Nephron progenitor cell (in vitro differentiated cells): ENCODE results near the gene SH2D1B.

Experiments used
- DNase-seq: peaks from one replicate; pipeline ENCODE4 v3.0.0; 2021
- H3K27ac Mint-ChIP-seq: 2 replicates; pipeline ENCODE4 v1.8.0; 2021; ENCODE audit warnings: mild to moderate bottlenecking, moderate library complexity, mixed read lengths
- H3K27me3 Mint-ChIP-seq: 2 replicates; pipeline ENCODE4 v1.8.0; 2021; ENCODE audit warnings: mild to moderate bottlenecking, low read depth, mixed read lengths; ENCODE audit not compliant: poor library complexity
- H3K36me3 Mint-ChIP-seq: 2 replicates; pipeline ENCODE4 v1.8.0; 2021; ENCODE audit warnings: low read depth, mixed read lengths
- H3K4me1 Mint-ChIP-seq: 2 replicates; pipeline ENCODE4 v1.8.0; 2021; ENCODE audit warnings: mixed read lengths
- H3K4me3 Mint-ChIP-seq: 2 replicates; pipeline ENCODE4 v1.8.0; 2021; ENCODE audit warnings: mild to moderate bottlenecking, moderate library complexity, mixed read lengths
- H3K9me3 Mint-ChIP-seq: 2 replicates; pipeline ENCODE4 v1.8.0; 2021; ENCODE audit warnings: mild to moderate bottlenecking, moderate library complexity, mixed read lengths
- TF ChIP-seq, protein P1 (sequence below): fragments of 200-600 bp; sonication (generic); IDR thresholded peaks from 2 replicates; pipeline ENCODE4 v1.5.0; 2021; ENCODE audit warnings: antibody characterized with exemption

SH2D1B gene

DNA sequence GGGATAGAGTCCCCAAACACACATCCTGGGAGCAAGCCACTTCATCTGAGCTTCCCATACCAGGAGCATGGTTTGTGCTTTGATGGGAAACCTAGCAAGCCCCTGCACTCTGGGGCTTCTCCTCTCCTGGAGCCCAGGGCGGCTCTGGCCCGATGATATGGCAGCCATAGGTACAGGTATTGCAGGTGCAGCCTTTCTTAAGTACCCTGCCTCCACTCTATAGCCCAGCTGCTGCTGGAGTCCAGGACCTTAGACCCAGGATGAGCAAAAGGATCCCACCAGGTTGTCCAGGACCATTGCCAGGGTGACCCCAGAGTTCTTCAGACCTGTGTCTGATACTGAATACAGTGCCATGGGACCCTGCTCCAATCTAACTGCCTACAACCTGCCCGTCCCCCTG is 26.2 kb downstream of the SH2D1B start:
- Mint-ChIP-seq H3K4me1 (peaks cover 42% of the 10 kb centered on the region), H3K4me3 (no peak overlapping the region), H3K36me3 (peaks cover 4% of the 10 kb centered on the region), H3K27ac (no peak overlapping the region), H3K27me3 (peaks cover 10% of the 10 kb centered on the region), H3K9me3 (no peaks in the 10 kb centered on the region)
- no peak for DNase-seq
- TF ChIP-seq, protein P1, sequence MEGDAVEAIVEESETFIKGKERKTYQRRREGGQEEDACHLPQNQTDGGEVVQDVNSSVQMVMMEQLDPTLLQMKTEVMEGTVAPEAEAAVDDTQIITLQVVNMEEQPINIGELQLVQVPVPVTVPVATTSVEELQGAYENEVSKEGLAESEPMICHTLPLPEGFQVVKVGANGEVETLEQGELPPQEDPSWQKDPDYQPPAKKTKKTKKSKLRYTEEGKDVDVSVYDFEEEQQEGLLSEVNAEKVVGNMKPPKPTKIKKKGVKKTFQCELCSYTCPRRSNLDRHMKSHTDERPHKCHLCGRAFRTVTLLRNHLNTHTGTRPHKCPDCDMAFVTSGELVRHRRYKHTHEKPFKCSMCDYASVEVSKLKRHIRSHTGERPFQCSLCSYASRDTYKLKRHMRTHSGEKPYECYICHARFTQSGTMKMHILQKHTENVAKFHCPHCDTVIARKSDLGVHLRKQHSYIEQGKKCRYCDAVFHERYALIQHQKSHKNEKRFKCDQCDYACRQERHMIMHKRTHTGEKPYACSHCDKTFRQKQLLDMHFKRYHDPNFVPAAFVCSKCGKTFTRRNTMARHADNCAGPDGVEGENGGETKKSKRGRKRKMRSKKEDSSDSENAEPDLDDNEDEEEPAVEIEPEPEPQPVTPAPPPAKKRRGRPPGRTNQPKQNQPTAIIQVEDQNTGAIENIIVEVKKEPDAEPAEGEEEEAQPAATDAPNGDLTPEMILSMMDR: no peak

DNA sequence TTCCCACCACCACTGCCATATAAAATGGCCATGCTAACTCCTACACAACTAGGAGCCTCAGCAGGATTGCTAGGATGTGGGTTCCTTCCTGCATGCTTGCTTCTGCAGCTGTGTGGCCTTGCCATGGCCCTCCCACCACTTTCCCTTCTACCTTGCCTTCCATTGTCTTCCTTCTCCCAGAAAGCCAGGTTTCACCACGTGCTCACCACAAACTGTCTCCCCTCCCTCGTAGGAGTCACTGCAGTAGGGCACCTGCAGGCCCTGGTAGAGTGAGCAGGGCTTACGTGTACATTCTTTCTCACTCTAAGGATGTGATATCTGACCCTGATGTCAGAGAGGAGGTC is 26.7 kb downstream of the SH2D1B start:
- TF ChIP-seq, protein P1: no peak

DNA sequence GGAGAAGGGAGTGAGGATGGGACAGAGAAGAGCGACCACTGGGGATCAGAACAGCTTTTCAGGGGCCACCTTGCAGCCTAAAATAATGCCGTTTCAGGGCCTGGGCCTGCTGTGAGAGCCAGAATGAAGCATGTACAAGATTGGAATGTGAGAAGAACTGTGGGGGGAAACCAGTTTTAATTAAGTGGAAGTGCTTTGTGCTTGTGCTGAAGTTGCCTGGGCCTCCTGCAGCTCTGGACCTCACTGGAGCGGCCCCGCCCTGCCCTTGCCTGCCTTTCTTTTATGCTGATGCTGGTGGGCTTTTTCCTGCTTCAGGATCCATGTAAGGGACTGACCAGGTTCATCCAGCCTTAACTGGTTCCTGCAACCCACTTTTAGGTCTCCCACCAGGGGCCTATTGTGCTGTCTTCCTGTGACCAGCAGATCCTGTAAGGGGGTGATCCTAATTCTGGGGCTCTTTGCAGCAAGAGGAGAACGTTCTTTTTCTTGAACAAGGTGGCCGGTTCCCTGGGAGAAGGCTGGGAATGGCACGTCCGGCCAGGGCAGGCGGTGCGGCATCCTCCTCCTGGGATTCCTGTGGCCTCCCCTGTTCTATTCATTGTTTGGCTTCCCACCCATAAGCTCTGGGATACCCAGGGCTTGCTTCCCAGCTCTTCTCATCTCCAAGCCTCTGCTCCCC is 27.2 kb downstream of the SH2D1B start:
- no peak for DNase-seq
- peaks cover 33% of the 10 kb centered on the region for H3K4me1 Mint-ChIP-seq
- no peaks in the 10 kb centered on the region for H3K9me3 Mint-ChIP-seq
- peak overlapping the region; percentile 77 for H3K27ac Mint-ChIP-seq
- H3K36me3 Mint-ChIP-seq: peaks cover 4% of the 10 kb centered on the region
- peaks cover 7% of the 10 kb centered on the region for H3K27me3 Mint-ChIP-seq
- H3K4me3 Mint-ChIP-seq: no peak overlapping the region
- TF ChIP-seq, protein P1: no peak

More for the DNA sequence above, 26.7 kb downstream of the SH2D1B start:
- peak overlapping the region; percentile 63 for H3K27ac Mint-ChIP-seq
- no peak for DNase-seq
- peaks cover 10% of the 10 kb centered on the region for H3K27me3 Mint-ChIP-seq
- peaks cover 38% of the 10 kb centered on the region for H3K4me1 Mint-ChIP-seq
- no peaks in the 10 kb centered on the region for H3K9me3 Mint-ChIP-seq
- H3K36me3 Mint-ChIP-seq: peaks cover 4% of the 10 kb centered on the region
- H3K4me3 Mint-ChIP-seq: no peak overlapping the region

DNA sequence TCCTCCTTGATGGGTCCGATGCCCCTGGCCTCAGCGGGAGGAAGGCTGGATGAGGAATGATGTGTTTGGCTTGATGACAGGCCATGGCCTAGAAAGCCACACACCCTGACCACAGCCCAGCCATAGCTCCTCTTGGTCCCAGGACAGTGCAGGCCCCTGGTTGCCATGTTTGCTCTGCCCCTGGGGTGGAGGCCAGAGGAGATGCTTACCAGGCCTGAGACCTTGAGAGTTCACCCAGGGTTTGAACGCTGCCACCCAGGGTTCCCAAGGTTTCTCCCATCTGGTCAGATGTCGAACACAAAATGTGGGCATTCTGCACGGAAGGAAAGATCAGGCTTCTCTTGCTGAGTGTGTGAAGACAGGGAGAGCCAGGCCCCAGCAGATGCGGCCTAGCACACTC is 27.8 kb downstream of the SH2D1B start:
- H3K4me3 Mint-ChIP-seq: no peak overlapping the region

DNA sequence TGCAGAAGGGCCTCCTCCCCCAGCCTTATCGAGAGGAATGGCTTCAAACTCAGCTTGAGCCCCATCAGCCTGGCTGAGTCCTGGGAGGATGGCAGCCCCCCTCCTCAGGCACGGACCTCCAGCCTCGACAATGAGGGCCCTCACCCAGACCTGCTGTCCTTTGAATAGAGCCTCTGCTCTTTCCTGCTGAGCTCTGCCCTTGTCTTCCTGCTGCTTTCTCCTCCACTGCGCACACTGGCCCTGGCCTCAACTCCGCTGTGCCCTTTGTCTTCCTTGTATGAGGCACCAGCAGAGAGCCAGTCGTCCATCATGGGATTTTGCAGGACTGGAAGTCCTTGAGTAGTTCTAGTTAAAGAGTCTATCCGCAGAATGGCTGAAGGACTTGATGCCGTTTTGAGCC is 28.4 kb downstream of the SH2D1B start:
- H3K4me1 Mint-ChIP-seq: peaks cover 21% of the 10 kb centered on the region

More for the DNA sequence above, 27.8 kb downstream of the SH2D1B start:
- peaks cover 4% of the 10 kb centered on the region for H3K36me3 Mint-ChIP-seq
- DNase-seq: no peak
- TF ChIP-seq, protein P1: no peak
- H3K4me1 Mint-ChIP-seq: peaks cover 27% of the 10 kb centered on the region
- H3K9me3 Mint-ChIP-seq: no peaks in the 10 kb centered on the region
- peaks cover 7% of the 10 kb centered on the region for H3K27me3 Mint-ChIP-seq
- H3K27ac Mint-ChIP-seq: peak overlapping the region; percentile 77

DNA sequence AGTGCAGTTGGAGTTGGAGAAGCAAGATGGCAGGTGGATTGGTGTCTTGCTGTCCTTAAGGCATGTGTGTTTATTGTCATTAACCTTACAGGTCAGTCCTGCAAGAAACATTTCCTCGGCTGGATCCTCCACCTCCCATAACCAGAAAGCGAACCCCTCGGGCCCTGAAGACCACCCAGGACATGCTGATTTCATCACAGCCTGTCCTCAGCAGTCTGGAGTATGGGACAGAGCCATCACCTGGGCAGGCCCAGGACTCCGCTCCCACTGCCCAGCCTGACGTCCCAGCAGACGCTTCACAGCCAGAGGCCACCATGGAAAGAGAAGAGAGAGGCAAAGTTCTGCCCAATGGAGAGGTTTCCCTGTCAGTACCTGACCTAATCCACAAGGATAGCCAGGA is 28.8 kb downstream of the SH2D1B start:
- Mint-ChIP-seq H3K9me3 (no peaks in the 10 kb centered on the region), H3K36me3 (peaks cover 4% of the 10 kb centered on the region), H3K27me3 (peaks cover 8% of the 10 kb centered on the region), H3K4me3 (no peak overlapping the region), H3K27ac (no peak overlapping the region), H3K4me1 (peaks cover 19% of the 10 kb centered on the region)
- DNase-seq: no peak
- TF ChIP-seq, protein P1: no peak

More for the DNA sequence above, 28.4 kb downstream of the SH2D1B start:
- H3K36me3 Mint-ChIP-seq: peaks cover 4% of the 10 kb centered on the region
- no peaks in the 10 kb centered on the region for H3K9me3 Mint-ChIP-seq
- TF ChIP-seq, protein P1: no peak
- H3K4me3 Mint-ChIP-seq: no peak overlapping the region
- H3K27me3 Mint-ChIP-seq: peaks cover 4% of the 10 kb centered on the region
- no peak overlapping the region for H3K27ac Mint-ChIP-seq
- DNase-seq: no peak
